Liver (tissue), 9 donors: Measurements from ENCODE around the gene PAK4. TPM values are rescaled to one million over a fixed set of nuclear protein-coding genes. Genes with fewer than 3 reads are reported as not detected.

ENCODE experiments used
- DNase-seq: peaks from one replicate; pipeline ENCODE4 v3.0.0-alpha.2; 2017; ENCODE audit warnings: low spot score
- H3K27ac ChIP-seq, 2 donors: one replicate each; pipeline ENCODE4 v1.7.0; 2013; ENCODE audit warnings: inconsistent platforms in 2 of 2, low read length in 2 of 2, control low read depth in 1 of 2, low read depth in 1 of 2, mild to moderate bottlenecking in 1 of 2
- H3K27me3 ChIP-seq, 4 donors: one replicate each; pipeline versions ENCODE4 v1.6.1 to v1.7.0; 2013; ENCODE audit warnings: low read length in 3 of 4, inconsistent platforms in 1 of 4, mild to moderate bottlenecking in 1 of 4, moderate library complexity in 1 of 4; ENCODE audit not compliant: control insufficient read depth in 4 of 4, insufficient read depth in 4 of 4
- H3K36me3 ChIP-seq, 4 donors: one replicate each; pipeline versions ENCODE4 v1.6.1 to v1.7.0; 2013; ENCODE audit warnings: low read length in 3 of 4, mild to moderate bottlenecking in 3 of 4, low read depth in 1 of 4, moderate library complexity in 1 of 4; ENCODE audit not compliant: control insufficient read depth in 4 of 4, insufficient read depth in 3 of 4
- H3K4me1 ChIP-seq, 4 donors: one replicate each; pipeline versions ENCODE4 v1.6.1 to v1.7.0; 2013; ENCODE audit warnings: low read length in 3 of 4, mild to moderate bottlenecking in 3 of 4, moderate library complexity in 1 of 4; ENCODE audit not compliant: control insufficient read depth in 4 of 4, insufficient read depth in 4 of 4
- H3K4me3 ChIP-seq, 3 donors: one replicate each; pipeline versions ENCODE4 v1.6.1 to v1.7.0; 2013; ENCODE audit warnings: low read length in 3 of 3, control low read depth in 1 of 3, low read depth in 1 of 3, mild to moderate bottlenecking in 1 of 3
- H3K9ac ChIP-seq, 2 donors: one replicate each; pipeline ENCODE4 v1.7.0; 2013; ENCODE audit warnings: low read length in 2 of 2, mild to moderate bottlenecking in 2 of 2, moderate library complexity in 2 of 2, control low read depth in 1 of 2, low read depth in 1 of 2
- H3K9me3 ChIP-seq, 4 donors: one replicate each; pipeline versions ENCODE4 v1.6.1 to v1.7.0; 2013; ENCODE audit warnings: low read length in 3 of 4; ENCODE audit not compliant: control insufficient read depth in 4 of 4
- ATF3 ChIP-seq: IDR thresholded peaks from 2 replicates; pipeline ENCODE4 v1.6.1; 2016; ENCODE audit warnings: antibody characterized with exemption
- EGR1 ChIP-seq, 2 donors: IDR thresholded peaks; 2 replicates each; pipeline ENCODE4 v1.6.1; 2016 to 2018; ENCODE audit warnings: antibody characterized with exemption in 2 of 2, low read depth in 2 of 2
- GABPA ChIP-seq, 2 donors: IDR thresholded peaks in 1 of 2; conservative IDR thresholded peaks in 1 of 2; 2 replicates each; pipeline ENCODE4 v1.6.1; 2016; ENCODE audit warnings: antibody characterized with exemption in 2 of 2, mild to moderate bottlenecking in 1 of 2, moderate library complexity in 1 of 2
- HNF4A ChIP-seq, 2 donors: conservative IDR thresholded peaks; 2 replicates each; pipeline ENCODE4 v1.6.1; 2016; ENCODE audit warnings: antibody characterized with exemption in 2 of 2, mild to moderate bottlenecking in 2 of 2
- HNF4G ChIP-seq: IDR thresholded peaks from 2 replicates; pipeline ENCODE4 v1.6.1; 2016; ENCODE audit warnings: antibody characterized with exemption
- JUND ChIP-seq, 2 donors: IDR thresholded peaks; 2 replicates each; pipeline ENCODE4 v1.6.1; 2016; ENCODE audit warnings: antibody characterized with exemption in 2 of 2
- RAD21 ChIP-seq, 2 donors: IDR thresholded peaks; 2 replicates each; pipeline ENCODE4 v1.6.1; 2016; ENCODE audit warnings: antibody characterized with exemption in 2 of 2, mild to moderate bottlenecking in 2 of 2
- RXRA ChIP-seq, 2 donors: IDR thresholded peaks; 2 replicates each; pipeline ENCODE4 v1.6.1; 2017 to 2018; ENCODE audit warnings: antibody characterized with exemption in 2 of 2, mild to moderate bottlenecking in 1 of 2
- SP1 ChIP-seq: IDR thresholded peaks from 2 replicates; pipeline ENCODE4 v1.6.1; 2018; ENCODE audit warnings: antibody characterized with exemption, mild to moderate bottlenecking
- WGBS: extraction: QIAGEN DNeasy Blood & Tissue Kit; methylation state at CpG from one replicate; pipeline ENCODE4 v1.1.7; 2013; 5-methylcytosine and 5-hydroxymethylcytosine counted together
- polyA plus RNA-seq, 2 donors: library from polyadenylated mRNA; stranded (reverse) in 1 of 2; unstranded in 1 of 2; fragments of 200-250 nt in 1 of 2; fragments of >200 nt in 1 of 2; fragmentation: Nextera tagmentation in 1 of 2; extraction: Ambion mirVana in 1 of 2; gene quantifications; one replicate each; pipeline versions ENCODE4 v1.2.1 to v1.2.3, GENCODE V29; 2013 to 2015
- total RNA-seq, 2 donors: library from RNA; depleted of rRNA; stranded (reverse); fragments of >200 nt; gene quantifications; one replicate each; pipeline ENCODE4 v1.2.3, GENCODE V29; 2014
- TF ChIP-seq, protein P1 (sequence below): IDR thresholded peaks from 2 replicates; pipeline ENCODE4 v1.6.1; 2016; ENCODE audit warnings: antibody characterized with exemption
- TF ChIP-seq, protein P2 (sequence below): IDR thresholded peaks from 2 replicates; pipeline ENCODE4 v1.6.1; 2016; ENCODE audit warnings: antibody characterized with exemption, mild to moderate bottlenecking
- TF ChIP-seq, protein P3 (sequence below): IDR thresholded peaks from 2 replicates; pipeline ENCODE4 v1.6.1; 2016; ENCODE audit warnings: antibody characterized with exemption
- donor health status: healthy.
- donor health status: healthy.
- donor health status: healthy.
- donor health status: healthy.
- donor health status: healthy.

The PAK4 gene
- total and polyA plus RNA-seq, 4 donors: 5.4 to 16.6 (median 7.7) TPM

DNA sequence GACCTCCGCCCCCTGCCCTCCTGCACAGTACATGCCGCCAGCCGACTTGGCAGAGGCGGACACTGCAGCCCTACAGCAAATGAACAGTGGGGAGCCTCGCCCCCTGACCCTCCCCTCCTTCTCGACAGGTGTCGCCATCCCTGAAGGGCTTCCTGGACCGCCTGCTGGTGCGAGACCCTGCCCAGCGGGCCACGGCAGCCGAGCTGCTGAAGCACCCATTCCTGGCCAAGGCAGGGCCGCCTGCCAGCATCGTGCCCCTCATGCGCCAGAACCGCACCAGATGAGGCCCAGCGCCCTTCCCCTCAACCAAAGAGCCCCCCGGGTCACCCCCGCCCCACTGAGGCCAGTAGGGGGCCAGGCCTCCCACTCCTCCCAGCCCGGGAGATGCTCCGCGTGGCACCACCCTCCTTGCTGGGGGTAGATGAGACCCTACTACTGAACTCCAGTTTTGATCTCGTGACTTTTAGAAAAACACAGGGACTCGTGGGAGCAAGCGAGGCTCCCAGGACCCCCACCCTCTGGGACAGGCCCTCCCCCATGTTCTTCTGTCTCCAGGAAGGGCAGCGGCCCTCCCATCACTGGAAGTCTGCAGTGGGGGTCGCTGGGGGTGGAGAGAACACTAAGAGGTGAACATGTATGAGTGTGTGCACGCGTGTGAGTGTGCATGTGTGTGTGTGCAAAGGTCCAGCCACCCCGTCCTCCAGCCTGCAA lies 52.9 kb downstream of the PAK4 start:
- WGBS: 93% methylated on average over 30 of the region's 30 CpGs
- Histone ChIP-seq H3K4me1 (no peaks in the 10 kb centered on the region), H3K36me3 (peaks cover 0 to 48% (median 13%) of the 10 kb centered on the region in 4 donors), H3K4me3 (no peak overlapping the region), H3K9me3 (no peaks in the 10 kb centered on the region), H3K9ac (no peak overlapping the region), H3K27ac (no peak overlapping the region), H3K27me3 (no peaks in the 10 kb centered on the region)
- TF ChIP-seq RAD21 (IDR thresholded peaks at IDR 0.05) (no peak), EGR1 (IDR thresholded peaks at IDR 0.05; ENCODE audit: low read depth in 2 of 2) (no peak), SP1 (no peak), HNF4A (conservative IDR thresholded peaks at IDR 0.05) (no peak), ATF3 (no peak), RXRA (IDR thresholded peaks at IDR 0.05) (no peak), HNF4G (no peak), GABPA (IDR thresholded peaks at IDR 0.05 in 1 of 2, conservative IDR thresholded peaks at IDR 0.05 in 1 of 2) (no peak)
- TF ChIP-seq, protein P1, sequence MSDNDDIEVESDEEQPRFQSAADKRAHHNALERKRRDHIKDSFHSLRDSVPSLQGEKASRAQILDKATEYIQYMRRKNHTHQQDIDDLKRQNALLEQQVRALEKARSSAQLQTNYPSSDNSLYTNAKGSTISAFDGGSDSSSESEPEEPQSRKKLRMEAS: no peak
- no peak for DNase-seq

DNA sequence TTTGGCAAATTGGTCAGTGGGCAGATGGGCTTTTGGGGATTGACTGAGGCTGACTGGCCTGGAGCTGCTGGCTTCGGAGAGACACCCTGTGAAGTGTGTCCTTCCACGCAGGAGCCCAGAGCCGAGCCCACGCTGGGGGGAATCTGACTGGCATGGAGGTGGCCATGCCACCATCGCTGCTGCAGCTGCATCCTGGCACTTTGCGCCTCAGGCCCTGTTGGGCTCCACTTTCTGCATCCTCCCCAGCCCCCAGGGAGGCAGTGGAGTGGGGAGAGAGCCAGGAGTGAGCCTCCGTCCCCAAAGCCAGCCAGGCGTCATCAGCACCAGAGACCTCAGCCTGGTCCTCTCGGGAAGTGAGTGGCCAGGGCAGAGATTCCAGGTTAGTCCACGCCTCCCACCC lies 54.2 kb downstream of the PAK4 start:
- no peak overlapping the region for H3K27ac ChIP-seq
- H3K36me3 ChIP-seq: peaks cover 0 to 38% (median 11%) of the 10 kb centered on the region in 4 donors
- H3K9ac ChIP-seq: no peak overlapping the region
- no peak overlapping the region for H3K4me3 ChIP-seq
- no peaks in the 10 kb centered on the region for H3K4me1 ChIP-seq
- WGBS: 93% methylated on average over 10 of the region's 10 CpGs
- no peaks in the 10 kb centered on the region for H3K9me3 ChIP-seq
- DNase-seq: no peak
- H3K27me3 ChIP-seq: no peaks in the 10 kb centered on the region
- TF ChIP-seq ATF3 (no peak), HNF4G (no peak), JUND (IDR thresholded peaks at IDR 0.05) (no peak)
- TF ChIP-seq, protein P2, sequence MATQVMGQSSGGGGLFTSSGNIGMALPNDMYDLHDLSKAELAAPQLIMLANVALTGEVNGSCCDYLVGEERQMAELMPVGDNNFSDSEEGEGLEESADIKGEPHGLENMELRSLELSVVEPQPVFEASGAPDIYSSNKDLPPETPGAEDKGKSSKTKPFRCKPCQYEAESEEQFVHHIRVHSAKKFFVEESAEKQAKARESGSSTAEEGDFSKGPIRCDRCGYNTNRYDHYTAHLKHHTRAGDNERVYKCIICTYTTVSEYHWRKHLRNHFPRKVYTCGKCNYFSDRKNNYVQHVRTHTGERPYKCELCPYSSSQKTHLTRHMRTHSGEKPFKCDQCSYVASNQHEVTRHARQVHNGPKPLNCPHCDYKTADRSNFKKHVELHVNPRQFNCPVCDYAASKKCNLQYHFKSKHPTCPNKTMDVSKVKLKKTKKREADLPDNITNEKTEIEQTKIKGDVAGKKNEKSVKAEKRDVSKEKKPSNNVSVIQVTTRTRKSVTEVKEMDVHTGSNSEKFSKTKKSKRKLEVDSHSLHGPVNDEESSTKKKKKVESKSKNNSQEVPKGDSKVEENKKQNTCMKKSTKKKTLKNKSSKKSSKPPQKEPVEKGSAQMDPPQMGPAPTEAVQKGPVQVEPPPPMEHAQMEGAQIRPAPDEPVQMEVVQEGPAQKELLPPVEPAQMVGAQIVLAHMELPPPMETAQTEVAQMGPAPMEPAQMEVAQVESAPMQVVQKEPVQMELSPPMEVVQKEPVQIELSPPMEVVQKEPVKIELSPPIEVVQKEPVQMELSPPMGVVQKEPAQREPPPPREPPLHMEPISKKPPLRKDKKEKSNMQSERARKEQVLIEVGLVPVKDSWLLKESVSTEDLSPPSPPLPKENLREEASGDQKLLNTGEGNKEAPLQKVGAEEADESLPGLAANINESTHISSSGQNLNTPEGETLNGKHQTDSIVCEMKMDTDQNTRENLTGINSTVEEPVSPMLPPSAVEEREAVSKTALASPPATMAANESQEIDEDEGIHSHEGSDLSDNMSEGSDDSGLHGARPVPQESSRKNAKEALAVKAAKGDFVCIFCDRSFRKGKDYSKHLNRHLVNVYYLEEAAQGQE: no peak
- TF ChIP-seq, protein P3, sequence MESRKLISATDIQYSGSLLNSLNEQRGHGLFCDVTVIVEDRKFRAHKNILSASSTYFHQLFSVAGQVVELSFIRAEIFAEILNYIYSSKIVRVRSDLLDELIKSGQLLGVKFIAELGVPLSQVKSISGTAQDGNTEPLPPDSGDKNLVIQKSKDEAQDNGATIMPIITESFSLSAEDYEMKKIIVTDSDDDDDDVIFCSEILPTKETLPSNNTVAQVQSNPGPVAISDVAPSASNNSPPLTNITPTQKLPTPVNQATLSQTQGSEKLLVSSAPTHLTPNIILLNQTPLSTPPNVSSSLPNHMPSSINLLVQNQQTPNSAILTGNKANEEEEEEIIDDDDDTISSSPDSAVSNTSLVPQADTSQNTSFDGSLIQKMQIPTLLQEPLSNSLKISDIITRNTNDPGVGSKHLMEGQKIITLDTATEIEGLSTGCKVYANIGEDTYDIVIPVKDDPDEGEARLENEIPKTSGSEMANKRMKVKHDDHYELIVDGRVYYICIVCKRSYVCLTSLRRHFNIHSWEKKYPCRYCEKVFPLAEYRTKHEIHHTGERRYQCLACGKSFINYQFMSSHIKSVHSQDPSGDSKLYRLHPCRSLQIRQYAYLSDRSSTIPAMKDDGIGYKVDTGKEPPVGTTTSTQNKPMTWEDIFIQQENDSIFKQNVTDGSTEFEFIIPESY: no peak
